Measurements from ENCODE around the gene BIN2.
"Not testable (repeated sequence)": the region's sequence is repeated elsewhere in the genome, so short reads cannot be mapped to it uniquely, and the experiment has no call there.

BIN2 gene

GRCh38 chr12:51307655-51308593, 16.1 kb downstream of the BIN2 start:
- no peaks in the 10 kb centered on the region for H3K4me1 ChIP-seq (ENCODE audit: insufficient read depth, low read length)
- no peak overlapping the region for H3K9ac ChIP-seq (ENCODE audit: low read depth, low read length)
- no peaks in the 10 kb centered on the region for H3K9me3 ChIP-seq (ENCODE audit: insufficient read depth, low read depth, low read length)
- no peak overlapping the region for H3K27ac ChIP-seq (ENCODE audit: low read depth, low read length)
- H3K27me3 ChIP-seq (ENCODE audit: insufficient read depth, low read length) = no peaks in the 10 kb centered on the region
- 90% methylated on average over 6 of the region's 6 CpGs for WGBS
- no peak overlapping the region for H3K4me3 ChIP-seq (ENCODE audit: low read length)
- H3K36me3 ChIP-seq (ENCODE audit: insufficient read depth, low read length) = no peaks in the 10 kb centered on the region

GRCh38 chr12:51306507-51306906, 17.5 kb downstream of the BIN2 start:
- no peak overlapping the region for H3K4me3 ChIP-seq (ENCODE audit: low read length)
- no peaks in the 10 kb centered on the region for H3K4me1 ChIP-seq (ENCODE audit: insufficient read depth, low read length)
- no peak overlapping the region for H3K9ac ChIP-seq (ENCODE audit: low read depth, low read length)
- 91% methylated on average over 5 of the region's 5 CpGs for WGBS
- H3K27me3 ChIP-seq (ENCODE audit: insufficient read depth, low read length) = no peaks in the 10 kb centered on the region
- H3K9me3 ChIP-seq (ENCODE audit: insufficient read depth, low read depth, low read length) = no peaks in the 10 kb centered on the region
- no peak overlapping the region for H3K27ac ChIP-seq (ENCODE audit: low read depth, low read length)
- H3K36me3 ChIP-seq (ENCODE audit: insufficient read depth, low read length) = no peaks in the 10 kb centered on the region

GRCh38 chr12:51300768-51301167, 23.2 kb downstream of the BIN2 start:
- H3K36me3 ChIP-seq (ENCODE audit: insufficient read depth, low read length); H3K4me3 ChIP-seq (ENCODE audit: low read length); H3K27me3 ChIP-seq (ENCODE audit: insufficient read depth, low read length); H3K9me3 ChIP-seq (ENCODE audit: insufficient read depth, low read depth, low read length); H3K4me1 ChIP-seq (ENCODE audit: insufficient read depth, low read length); H3K9ac ChIP-seq (ENCODE audit: low read depth, low read length); H3K27ac ChIP-seq (ENCODE audit: low read depth, low read length): not testable (repeated sequence)
- WGBS = 92% methylated on average over 10 of the region's 10 CpGs

- H3K27me3 ChIP-seq (ENCODE audit: insufficient read depth, low read length) = no peaks in the 10 kb centered on the region
- no peaks in the 10 kb centered on the region for H3K36me3 ChIP-seq (ENCODE audit: insufficient read depth, low read length)
- no peak overlapping the region for H3K27ac ChIP-seq (ENCODE audit: low read depth, low read length)
- no peaks in the 10 kb centered on the region for H3K4me1 ChIP-seq (ENCODE audit: insufficient read depth, low read length)
- 92% methylated on average over 4 of the region's 5 CpGs for WGBS
- no peak overlapping the region for H3K4me3 ChIP-seq (ENCODE audit: low read length)
- H3K9me3 ChIP-seq (ENCODE audit: insufficient read depth, low read depth, low read length) = no peaks in the 10 kb centered on the region
- no peak overlapping the region for H3K9ac ChIP-seq (ENCODE audit: low read depth, low read length)
Observed at GRCh38 chr12:51295651-51296050, 28.3 kb downstream of the BIN2 start.

- H3K36me3 ChIP-seq (ENCODE audit: insufficient read depth, low read length); H3K9me3 ChIP-seq (ENCODE audit: insufficient read depth, low read depth, low read length); H3K4me3 ChIP-seq (ENCODE audit: low read length); H3K9ac ChIP-seq (ENCODE audit: low read depth, low read length); H3K4me1 ChIP-seq (ENCODE audit: insufficient read depth, low read length); H3K27ac ChIP-seq (ENCODE audit: low read depth, low read length); H3K27me3 ChIP-seq (ENCODE audit: insufficient read depth, low read length): not testable (repeated sequence)
- WGBS = 95% methylated on average over 10 of the region's 10 CpGs
Observed at GRCh38 chr12:51294097-51294496, 29.9 kb downstream of the BIN2 start.

GRCh38 chr12:51293696-51294095, 30.3 kb downstream of the BIN2 start:
- Histone ChIP-seq H3K36me3 (ENCODE audit: insufficient read depth, low read length) (no peaks in the 10 kb centered on the region), H3K4me3 (ENCODE audit: low read length) (no peak overlapping the region), H3K9me3 (ENCODE audit: insufficient read depth, low read depth, low read length) (no peaks in the 10 kb centered on the region), H3K4me1 (ENCODE audit: insufficient read depth, low read length) (no peaks in the 10 kb centered on the region), H3K27me3 (ENCODE audit: insufficient read depth, low read length) (no peaks in the 10 kb centered on the region), H3K9ac (ENCODE audit: low read depth, low read length) (no peak overlapping the region), H3K27ac (ENCODE audit: low read depth, low read length) (no peak overlapping the region)

GRCh38 chr12:51291603-51292513, 32.1 kb downstream of the BIN2 start:
- not testable (repeated sequence) for H3K4me1 ChIP-seq (ENCODE audit: insufficient read depth, low read length); H3K27ac ChIP-seq (ENCODE audit: low read depth, low read length); H3K27me3 ChIP-seq (ENCODE audit: insufficient read depth, low read length); H3K9me3 ChIP-seq (ENCODE audit: insufficient read depth, low read depth, low read length); H3K9ac ChIP-seq (ENCODE audit: low read depth, low read length); H3K36me3 ChIP-seq (ENCODE audit: insufficient read depth, low read length); H3K4me3 ChIP-seq (ENCODE audit: low read length)
- WGBS = 91% methylated on average over 8 of the region's 9 CpGs

- H3K36me3 ChIP-seq (ENCODE audit: insufficient read depth, low read length) = no peaks in the 10 kb centered on the region
- H3K27ac ChIP-seq (ENCODE audit: low read depth, low read length) = no peak overlapping the region
- 93% methylated on average over 1 of the region's 1 CpG for WGBS
- no peak overlapping the region for H3K9ac ChIP-seq (ENCODE audit: low read depth, low read length)
- no peak overlapping the region for H3K4me3 ChIP-seq (ENCODE audit: low read length)
- no peaks in the 10 kb centered on the region for H3K27me3 ChIP-seq (ENCODE audit: insufficient read depth, low read length)
- H3K9me3 ChIP-seq (ENCODE audit: insufficient read depth, low read depth, low read length) = no peaks in the 10 kb centered on the region
- peaks cover 5% of the 10 kb centered on the region; the same call in 1 of the 2 replicates for H3K4me1 ChIP-seq (ENCODE audit: insufficient read depth, low read length)
Observed at GRCh38 chr12:51285843-51286242, 38.1 kb downstream of the BIN2 start.

GRCh38 chr12:51281202-51281924, 42.6 kb downstream of the BIN2 start:
- WGBS = 94% methylated on average over 4 of the region's 4 CpGs
- Histone ChIP-seq H3K4me1 (ENCODE audit: insufficient read depth, low read length) (peaks cover 5% of the 10 kb centered on the region; the same call in 1 of the 2 replicates), H3K9ac (ENCODE audit: low read depth, low read length) (no peak overlapping the region), H3K36me3 (ENCODE audit: insufficient read depth, low read length) (no peaks in the 10 kb centered on the region), H3K9me3 (ENCODE audit: insufficient read depth, low read depth, low read length) (no peaks in the 10 kb centered on the region), H3K27me3 (ENCODE audit: insufficient read depth, low read length) (no peaks in the 10 kb centered on the region), H3K4me3 (ENCODE audit: low read length) (no peak overlapping the region), H3K27ac (ENCODE audit: low read depth, low read length) (no peak overlapping the region)

GRCh38 chr12:51275088-51275487, 48.9 kb downstream of the BIN2 start:
- Histone ChIP-seq H3K9ac (ENCODE audit: low read depth, low read length) (no peak overlapping the region), H3K4me3 (ENCODE audit: low read length) (no peak overlapping the region), H3K27me3 (ENCODE audit: insufficient read depth, low read length) (peaks cover 18% of the 10 kb centered on the region), H3K9me3 (ENCODE audit: insufficient read depth, low read depth, low read length) (no peaks in the 10 kb centered on the region), H3K36me3 (ENCODE audit: insufficient read depth, low read length) (no peaks in the 10 kb centered on the region), H3K4me1 (ENCODE audit: insufficient read depth, low read length) (no peaks in the 10 kb centered on the region), H3K27ac (ENCODE audit: low read depth, low read length) (no peak overlapping the region)
- 96% methylated on average over 1 of the region's 1 CpG for WGBS

- peaks cover 22% of the 10 kb centered on the region for H3K27me3 ChIP-seq (ENCODE audit: insufficient read depth, low read length)
- H3K4me1 ChIP-seq (ENCODE audit: insufficient read depth, low read length); H3K27ac ChIP-seq (ENCODE audit: low read depth, low read length); H3K9ac ChIP-seq (ENCODE audit: low read depth, low read length); H3K9me3 ChIP-seq (ENCODE audit: insufficient read depth, low read depth, low read length); H3K36me3 ChIP-seq (ENCODE audit: insufficient read depth, low read length); H3K4me3 ChIP-seq (ENCODE audit: low read length): not testable (repeated sequence)
- WGBS = 93% methylated on average over 7 of the region's 7 CpGs
Observed at GRCh38 chr12:51272810-51273209, 51.2 kb downstream of the BIN2 start.

Measured in HUES64 (cell line).